GM12873 (cell line): ENCODE measurements around the gene GPR42.

Experiments
- TF ChIP-seq, protein P1 (sequence below): IDR thresholded peaks from 2 replicates; pipeline ENCODE4 v1.5.1; 2012; ENCODE audit warnings: low read depth, mild to moderate bottlenecking, moderate library complexity, low read length, control low read depth; ENCODE audit not compliant: insufficient read depth; ENCODE audit errors: missing control alignments

Gene GPR42, protein sequence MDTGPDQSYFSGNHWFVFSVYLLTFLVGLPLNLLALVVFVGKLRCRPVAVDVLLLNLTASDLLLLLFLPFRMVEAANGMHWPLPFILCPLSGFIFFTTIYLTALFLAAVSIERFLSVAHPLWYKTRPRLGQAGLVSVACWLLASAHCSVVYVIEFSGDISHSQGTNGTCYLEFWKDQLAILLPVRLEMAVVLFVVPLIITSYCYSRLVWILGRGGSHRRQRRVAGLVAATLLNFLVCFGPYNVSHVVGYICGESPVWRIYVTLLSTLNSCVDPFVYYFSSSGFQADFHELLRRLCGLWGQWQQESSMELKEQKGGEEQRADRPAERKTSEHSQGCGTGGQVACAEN

DNA sequence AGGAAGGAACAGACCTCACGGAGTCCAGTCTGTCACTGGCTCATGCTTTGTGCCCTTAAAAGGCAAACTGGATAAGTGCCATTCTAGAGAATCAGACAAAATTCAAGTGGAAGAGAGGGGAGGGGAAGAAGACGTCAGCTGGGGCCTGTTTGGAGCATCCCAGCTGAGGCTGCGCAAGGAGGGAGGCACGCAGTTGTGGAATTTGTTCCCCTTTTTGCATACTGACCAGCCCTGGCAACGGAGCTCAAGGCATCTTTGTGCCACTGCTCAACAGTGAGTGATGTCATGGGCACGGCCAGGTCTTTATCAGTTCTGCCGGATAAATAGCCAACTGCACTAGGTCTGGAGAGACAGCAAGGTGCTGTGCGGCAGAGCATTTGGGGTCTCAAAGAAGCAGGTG lies at the start of gene GPR42:
TSS of gene GPR42 (plus strand) at position 347 of the 400 bp plus-strand sequence. CDS start 292 bp downstream, outside the sequence.
- TF ChIP-seq, protein P1, sequence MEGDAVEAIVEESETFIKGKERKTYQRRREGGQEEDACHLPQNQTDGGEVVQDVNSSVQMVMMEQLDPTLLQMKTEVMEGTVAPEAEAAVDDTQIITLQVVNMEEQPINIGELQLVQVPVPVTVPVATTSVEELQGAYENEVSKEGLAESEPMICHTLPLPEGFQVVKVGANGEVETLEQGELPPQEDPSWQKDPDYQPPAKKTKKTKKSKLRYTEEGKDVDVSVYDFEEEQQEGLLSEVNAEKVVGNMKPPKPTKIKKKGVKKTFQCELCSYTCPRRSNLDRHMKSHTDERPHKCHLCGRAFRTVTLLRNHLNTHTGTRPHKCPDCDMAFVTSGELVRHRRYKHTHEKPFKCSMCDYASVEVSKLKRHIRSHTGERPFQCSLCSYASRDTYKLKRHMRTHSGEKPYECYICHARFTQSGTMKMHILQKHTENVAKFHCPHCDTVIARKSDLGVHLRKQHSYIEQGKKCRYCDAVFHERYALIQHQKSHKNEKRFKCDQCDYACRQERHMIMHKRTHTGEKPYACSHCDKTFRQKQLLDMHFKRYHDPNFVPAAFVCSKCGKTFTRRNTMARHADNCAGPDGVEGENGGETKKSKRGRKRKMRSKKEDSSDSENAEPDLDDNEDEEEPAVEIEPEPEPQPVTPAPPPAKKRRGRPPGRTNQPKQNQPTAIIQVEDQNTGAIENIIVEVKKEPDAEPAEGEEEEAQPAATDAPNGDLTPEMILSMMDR = no peak

DNA sequence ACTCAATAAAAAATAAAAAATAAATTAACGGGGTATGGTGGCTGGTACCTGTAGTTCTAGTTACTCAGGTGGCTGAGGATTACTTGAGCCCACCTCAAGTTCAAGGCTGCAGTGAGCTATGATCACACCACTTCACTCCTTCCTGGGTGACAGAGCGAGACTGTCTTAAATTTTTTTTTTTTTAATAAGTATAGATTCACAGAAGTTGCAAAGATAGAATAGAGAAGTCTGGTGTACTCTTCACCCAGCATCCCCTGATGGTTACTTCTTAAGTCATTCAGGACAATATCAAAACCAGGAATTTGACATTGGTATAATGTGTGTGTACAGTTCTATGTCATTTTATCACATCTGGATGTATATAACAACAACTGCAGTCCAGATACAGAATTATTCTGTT lies 49.6 kb upstream of the GPR42 start:
- TF ChIP-seq, protein P1 = no peak

DNA sequence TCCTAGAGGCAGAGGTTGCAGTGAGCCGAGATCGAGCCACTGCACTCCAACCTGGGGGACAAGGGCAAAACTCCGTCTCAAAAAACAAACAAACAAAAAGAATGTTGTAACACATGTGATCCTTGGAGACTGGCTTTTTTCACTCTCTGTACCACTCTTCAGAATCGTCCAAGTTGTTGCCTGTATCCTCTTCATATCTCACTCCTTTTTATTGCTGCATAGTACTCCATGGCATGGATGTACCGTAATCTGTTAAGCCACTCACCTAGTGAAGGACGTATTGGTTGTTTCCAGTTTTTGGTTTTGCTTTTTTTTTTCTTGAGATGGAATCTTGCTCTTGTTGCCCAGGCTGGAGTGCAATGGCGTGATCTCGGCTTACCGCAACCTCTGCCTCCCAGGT lies 48.9 kb upstream of the GPR42 start:
- TF ChIP-seq, protein P1 = no peak

DNA sequence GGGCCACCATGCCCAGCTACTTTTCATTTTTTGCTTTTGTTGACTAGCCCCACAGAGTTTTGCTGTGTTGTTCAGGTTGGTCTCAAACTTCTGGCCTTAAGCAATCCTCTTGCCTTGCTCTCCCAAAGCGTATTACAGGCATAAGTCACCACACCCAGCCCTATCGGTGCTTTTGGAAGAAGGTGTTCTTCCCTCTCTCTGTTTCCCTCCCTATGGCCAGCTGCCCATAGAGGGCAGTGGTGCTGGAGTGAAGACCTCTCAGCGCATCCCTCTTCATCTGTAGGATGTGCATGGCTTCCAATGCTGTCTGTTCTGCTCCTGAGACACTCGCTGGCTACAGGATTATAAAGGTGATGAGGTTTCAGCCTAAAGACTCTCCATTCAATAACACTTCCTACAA lies 43.2 kb upstream of the GPR42 start:
- TF ChIP-seq, protein P1 = peak; percentile 47

DNA sequence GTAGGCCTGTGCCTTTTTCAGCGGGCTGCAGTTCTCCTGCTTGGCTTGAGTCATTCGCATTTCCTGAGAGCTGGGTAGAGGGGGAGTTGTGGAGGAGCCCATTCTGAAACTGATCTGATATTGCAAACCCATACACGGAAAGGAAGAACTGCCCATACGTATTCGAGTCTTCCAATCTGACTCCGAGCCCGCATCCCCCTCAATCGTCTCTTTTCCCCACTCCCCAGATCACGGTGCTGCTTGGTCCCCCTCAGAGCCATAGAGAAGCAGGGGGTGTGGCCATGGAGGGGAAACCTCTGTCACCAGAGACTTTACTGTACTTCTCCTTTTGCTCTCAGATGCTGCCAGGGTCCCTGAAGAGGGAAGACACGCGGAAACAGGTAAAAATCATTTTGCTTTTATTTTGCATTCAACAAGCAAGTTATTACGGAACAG lies 42.0 kb upstream of the GPR42 start, which contains the start of gene CD22:
TSS of gene CD22 (plus strand) at position 337 of the 435 bp plus-strand sequence. CDS start 2,854 bp downstream, outside the sequence.
- TF ChIP-seq, protein P1 = no peak

DNA sequence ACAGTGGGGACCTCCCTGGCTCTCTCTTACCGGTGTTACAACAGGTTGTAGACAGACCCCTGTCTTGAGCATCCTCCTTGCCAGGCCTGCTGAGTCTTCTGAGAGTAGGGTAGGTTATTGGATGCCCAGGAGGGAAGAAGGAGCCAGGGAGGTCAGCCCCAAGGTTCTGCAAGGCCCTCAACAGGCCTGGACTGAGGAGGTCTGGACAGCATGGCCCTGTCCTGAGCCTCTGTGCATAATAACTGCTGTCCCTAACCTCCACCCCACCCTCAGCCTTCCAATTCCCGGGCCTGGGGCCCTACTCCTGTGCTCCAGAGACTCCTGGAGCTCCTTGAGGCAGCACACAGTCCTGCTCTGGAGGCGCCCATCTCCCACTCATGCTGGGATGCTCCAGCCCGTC lies 41.5 kb upstream of the GPR42 start:
- TF ChIP-seq, protein P1 = no peak

DNA sequence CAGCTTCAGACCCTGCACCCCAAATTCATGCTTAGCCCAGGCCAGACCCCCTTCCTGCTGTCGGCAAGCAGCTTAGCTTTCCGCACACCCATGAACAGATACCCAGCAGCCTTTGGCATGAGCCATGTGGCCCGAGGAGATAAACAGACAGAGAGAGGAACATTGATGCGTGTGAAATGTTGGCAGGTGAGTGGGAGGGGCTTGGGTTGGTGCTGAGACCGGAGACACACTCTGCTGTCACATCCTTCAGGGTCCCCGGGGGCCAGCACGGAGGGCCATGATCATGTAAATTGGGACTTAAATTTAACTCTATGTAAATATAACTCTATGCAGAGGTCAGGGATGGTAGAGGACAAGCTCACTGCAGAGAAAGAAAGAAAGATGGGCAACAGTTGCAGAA lies 40.4 kb upstream of the GPR42 start:
- TF ChIP-seq, protein P1 = no peak
